ENCODE results near the gene DNM2. TPM values are rescaled to one million over a fixed set of nuclear protein-coding genes. Genes with fewer than 3 reads are reported as not detected.
A peak's percentile ranks its signal among the peaks of the same experiment; 100 is the strongest.
"Not testable (repeated sequence)": the region's sequence is repeated elsewhere in the genome, so short reads cannot be mapped to it uniquely, and the experiment has no call there.

The DNM2 gene
- total RNA-seq, 2 experiments from 2014 or later, result 249 to 259 TPM

- POLR2A ChIA-PET, result interaction anchor here (1.7 to 2.2 kb wide), 2 partner anchors 146 to 161 kb away, joined by 6 to 21 read pairs; partner anchors contain the start of genes DNM2 and QTRT1
- Mint-ChIP-seq H3K9me3 (no peaks in the 10 kb centered on the region), H3K27ac (no peak overlapping the region), H3K4me1 (peaks cover 22% of the 10 kb centered on the region), H3K27me3 (no peaks in the 10 kb centered on the region), H3K4me3 (no peak overlapping the region), H3K36me3 (no peaks in the 10 kb centered on the region)
- DNase-seq, result no peak
- ATAC-seq (ENCODE audit: low read depth), result no peak
Measured at GRCh38 chr19:10863107-10863717, 145.3 kb downstream of the DNM2 start.

- H3K4me1 Mint-ChIP-seq, result peaks cover 24% of the 10 kb centered on the region
- ATAC-seq (ENCODE audit: low read depth) (peak; percentile 84), DNase-seq (peak; percentile 84)
- H3K36me3 Mint-ChIP-seq, result no peaks in the 10 kb centered on the region
- H3K4me3 Mint-ChIP-seq, result peak overlapping the region; percentile 24
- H3K27ac Mint-ChIP-seq, result peak overlapping the region; percentile 36
- H3K27me3 Mint-ChIP-seq, result no peaks in the 10 kb centered on the region
- POLR2A ChIA-PET, result interaction anchor here (0.5 to 2.2 kb wide), 7 partner anchors 28 to 163 kb away, joined by 3 to 21 read pairs (median 4); partner anchors contain the start of genes DNM2, QTRT1 and TMED1
- H3K9me3 Mint-ChIP-seq, result no peaks in the 10 kb centered on the region
Measured at GRCh38 chr19:10864538-10864899, 146.6 kb downstream of the DNM2 start.

- Mint-ChIP-seq H3K9me3 (no peaks in the 10 kb centered on the region), H3K27me3 (no peaks in the 10 kb centered on the region), H3K4me3 (no peak overlapping the region), H3K27ac (no peak overlapping the region), H3K4me1 (peaks cover 26% of the 10 kb centered on the region), H3K36me3 (no peaks in the 10 kb centered on the region)
- POLR2A ChIA-PET, result interaction anchor here (0.6 kb wide), 1 partner anchor 8 kb away, joined by 3 read pairs; no protein-coding TSS in a partner anchor
- DNase-seq (no peak), ATAC-seq (ENCODE audit: low read depth) (no peak)
Measured at GRCh38 chr19:10866495-10866894, 148.6 kb downstream of the DNM2 start.

GRCh38 chr19:10868872-10869547 lies 151.1 kb downstream of the DNM2 start:
- no peaks in the 10 kb centered on the region for H3K9me3 Mint-ChIP-seq
- H3K36me3 Mint-ChIP-seq, result peaks cover 1% of the 10 kb centered on the region
- DNase-seq (no peak), ATAC-seq (ENCODE audit: low read depth) (no peak)
- H3K4me1 Mint-ChIP-seq, result peaks cover 27% of the 10 kb centered on the region
- no peak overlapping the region for H3K27ac Mint-ChIP-seq
- H3K27me3 Mint-ChIP-seq, result no peaks in the 10 kb centered on the region
- POLR2A ChIA-PET, result interaction anchor here (1.0 kb wide), 1 partner anchor 151 kb away, joined by 3 read pairs; the partner anchor contains the start of gene DNM2
- H3K4me3 Mint-ChIP-seq, result no peak overlapping the region

- not testable (repeated sequence) for H3K36me3 Mint-ChIP-seq; DNase-seq; H3K9me3 Mint-ChIP-seq; H3K27me3 Mint-ChIP-seq; ATAC-seq (ENCODE audit: low read depth)
- Mint-ChIP-seq H3K27ac (peak overlapping the region; percentile 59), H3K4me3 (peak overlapping the region; percentile 83), H3K4me1 (peaks cover 23% of the 10 kb centered on the region)
- POLR2A ChIA-PET, result interaction anchor here (0.6 to 2.7 kb wide), 2 partner anchors 21 to 152 kb away, joined by 3 to 10 read pairs; partner anchors contain the start of gene DNM2
Measured at GRCh38 chr19:10869872-10870311, 152.0 kb downstream of the DNM2 start.

GRCh38 chr19:10870501-10870954 lies 152.6 kb downstream of the DNM2 start:
- Mint-ChIP-seq H3K27me3 (no peaks in the 10 kb centered on the region), H3K36me3 (peaks cover 1% of the 10 kb centered on the region), H3K4me1 (peaks cover 23% of the 10 kb centered on the region), H3K9me3 (no peaks in the 10 kb centered on the region), H3K27ac (peak overlapping the region; percentile 90), H3K4me3 (peak overlapping the region; percentile 83)
- no peak for DNase-seq
- no peak for ATAC-seq (ENCODE audit: low read depth)
- POLR2A ChIA-PET, result interaction anchor here (0.5 to 2.7 kb wide), 6 partner anchors 20 to 504 kb away, joined by 3 to 10 read pairs (median 3); partner anchors contain the start of genes DNM2, SWSAP1 and TMED1

- peak; percentile 88 for ATAC-seq (ENCODE audit: low read depth)
- no peaks in the 10 kb centered on the region for H3K9me3 Mint-ChIP-seq
- H3K36me3 Mint-ChIP-seq, result peaks cover 1% of the 10 kb centered on the region
- no peaks in the 10 kb centered on the region for H3K27me3 Mint-ChIP-seq
- H3K4me3 Mint-ChIP-seq, result peak within 1 kb of the TSS; percentile 87
- H3K4me1 Mint-ChIP-seq, result peaks cover 23% of the 10 kb centered on the region
- peak within 1 kb of the TSS; percentile 90 for H3K27ac Mint-ChIP-seq
- POLR2A ChIA-PET, result interaction anchor here (0.5 to 2.7 kb wide), 5 partner anchors 35 to 504 kb away, joined by 3 to 10 read pairs (median 3); partner anchors contain the start of genes DNM2, SWSAP1 and TMED1
- peak; percentile 100 for DNase-seq
Measured at GRCh38 chr19:10870955-10871603, 153.2 kb downstream of the DNM2 start, which contains the start of gene CARM1. CARM1 (plus strand) TSS chr19:10871553; CDS start chr19:10871703, 150 bp downstream.

- Mint-ChIP-seq H3K27ac (peak overlapping the region; percentile 83), H3K4me3 (peak overlapping the region; percentile 87), H3K4me1 (peaks cover 26% of the 10 kb centered on the region), H3K27me3 (no peaks in the 10 kb centered on the region), H3K36me3 (peaks cover 1% of the 10 kb centered on the region), H3K9me3 (no peaks in the 10 kb centered on the region)
- POLR2A ChIA-PET, result interaction anchor here (1.0 to 2.7 kb wide), 6 partner anchors 9 to 503 kb away, joined by 3 to 10 read pairs (median 3); partner anchors contain the start of genes DNM2, SWSAP1 and TMED1
- ATAC-seq (ENCODE audit: low read depth) (peak; percentile 2), DNase-seq (peak; percentile 70)
Measured at GRCh38 chr19:10871711-10872545, 154.0 kb downstream of the DNM2 start.

GRCh38 chr19:10872546-10873107 lies 154.7 kb downstream of the DNM2 start:
- no peak for DNase-seq
- Mint-ChIP-seq H3K4me1 (peaks cover 25% of the 10 kb centered on the region), H3K9me3 (no peaks in the 10 kb centered on the region), H3K27ac (peak overlapping the region; percentile 83), H3K4me3 (peak overlapping the region; percentile 87), H3K27me3 (no peaks in the 10 kb centered on the region), H3K36me3 (peaks cover 1% of the 10 kb centered on the region)
- POLR2A ChIA-PET, result interaction anchor here (0.5 to 1.3 kb wide), 4 partner anchors 8 to 306 kb away, joined by 3 to 5 read pairs (median 4); partner anchors contain the start of gene TMED1
- ATAC-seq (ENCODE audit: low read depth), result no peak

GRCh38 chr19:10874024-10874423 lies 156.1 kb downstream of the DNM2 start:
- POLR2A ChIA-PET, result interaction anchor here (0.6 kb wide), 1 partner anchor 8 kb away, joined by 3 read pairs; no protein-coding TSS in a partner anchor
- no peaks in the 10 kb centered on the region for H3K27me3 Mint-ChIP-seq
- H3K27ac Mint-ChIP-seq, result no peak overlapping the region
- H3K4me1 Mint-ChIP-seq, result peaks cover 26% of the 10 kb centered on the region
- peak overlapping the region; percentile 25 for H3K4me3 Mint-ChIP-seq
- peaks cover 1% of the 10 kb centered on the region for H3K36me3 Mint-ChIP-seq
- H3K9me3 Mint-ChIP-seq, result no peaks in the 10 kb centered on the region
- DNase-seq, result no peak
- ATAC-seq (ENCODE audit: low read depth), result no peak

GRCh38 chr19:10876459-10877240 lies 158.8 kb downstream of the DNM2 start:
- POLR2A ChIA-PET, result interaction anchor here (0.6 kb wide), 1 partner anchor 22 kb away, joined by 3 read pairs; no protein-coding TSS in a partner anchor
- H3K27me3 Mint-ChIP-seq, result no peaks in the 10 kb centered on the region
- no peak overlapping the region for H3K27ac Mint-ChIP-seq
- DNase-seq, result no peak
- peaks cover 1% of the 10 kb centered on the region for H3K36me3 Mint-ChIP-seq
- H3K4me3 Mint-ChIP-seq, result no peak overlapping the region
- H3K4me1 Mint-ChIP-seq, result peaks cover 27% of the 10 kb centered on the region
- no peaks in the 10 kb centered on the region for H3K9me3 Mint-ChIP-seq
- no peak for ATAC-seq (ENCODE audit: low read depth)

All from activated naive CD8-positive, alpha-beta T cell treated with anti-CD3 and anti-CD28 coated beads, Interleukin-2, amount 10 ng/mL, durations not matched to agents 7 days and 5 days (primary cell).